Immature natural killer cell (primary cell): ENCODE results near the gene COL7A1. TPM values are rescaled to one million over a fixed set of nuclear protein-coding genes. Genes with fewer than 3 reads are reported as not detected.
A peak's percentile ranks its signal among the peaks of the same experiment; 100 is the strongest.

Source experiments
- DNase-seq, 3 donors: peaks; one replicate each; pipeline ENCODE4 v3.0.0; 2022; ENCODE audit warnings: mixed read lengths in 1 of 3
- H3K27ac Mint-ChIP-seq, 6 donors: one replicate each; pipeline ENCODE4 v1.8.0; 2020; ENCODE audit warnings: mixed read lengths in 6 of 6, mild to moderate bottlenecking in 5 of 6, inconsistent platforms in 4 of 6, moderate library complexity in 3 of 6
- H3K27me3 Mint-ChIP-seq, 3 donors: one replicate each; pipeline ENCODE4 v1.8.0; 2020 to 2021; ENCODE audit warnings: low read depth in 3 of 3, mild to moderate bottlenecking in 3 of 3, mixed read lengths in 3 of 3, moderate library complexity in 3 of 3, inconsistent platforms in 1 of 3
- H3K36me3 Mint-ChIP-seq, 3 donors: one replicate each; pipeline ENCODE4 v1.8.0; 2020; ENCODE audit warnings: mixed read lengths in 3 of 3, inconsistent platforms in 2 of 3, mild to moderate bottlenecking in 2 of 3
- H3K4me1 Mint-ChIP-seq, 2 donors: one replicate each; pipeline ENCODE4 v1.8.0; 2020; ENCODE audit warnings: inconsistent platforms in 2 of 2, mild to moderate bottlenecking in 2 of 2, mixed read lengths in 2 of 2, moderate library complexity in 1 of 2
- H3K4me3 Mint-ChIP-seq, 5 donors: one replicate each; pipeline ENCODE4 v1.8.0; 2020; ENCODE audit warnings: mild to moderate bottlenecking in 5 of 5, mixed read lengths in 5 of 5, inconsistent platforms in 3 of 5, moderate library complexity in 3 of 5
- H3K9me3 Mint-ChIP-seq, 6 donors: one replicate each; pipeline ENCODE4 v1.8.0; 2020; ENCODE audit warnings: mild to moderate bottlenecking in 6 of 6, mixed read lengths in 6 of 6, inconsistent platforms in 4 of 6, moderate library complexity in 3 of 6
- polyA plus RNA-seq, 3 donors: library from polyadenylated mRNA; unstranded; fragments of 300-500 nt; fragmentation: Illumina TruSeq; gene quantifications; one replicate each; pipeline ENCODE4 v1.2.3, GENCODE V29; 2021

COL7A1 gene
- polyA plus RNA-seq, 3 donors from 2014 or later: not detected

GRCh38 chr3:48521635-48522034 lies 73.5 kb downstream of the COL7A1 start:
- Mint-ChIP-seq H3K4me3 (no peak overlapping the region), H3K4me1 (peaks cover 22 to 23% of the 10 kb centered on the region in 2 donors), H3K27me3 (peaks cover 0 to 1% (median 0%) of the 10 kb centered on the region in 3 donors), H3K27ac (no peak overlapping the region), H3K9me3 (no peaks in the 10 kb centered on the region), H3K36me3 (no peaks in the 10 kb centered on the region)
- DNase-seq: no peak

GRCh38 chr3:48519277-48519643 lies 75.9 kb downstream of the COL7A1 start:
- Mint-ChIP-seq H3K27me3 (peaks cover 0 to 1% (median 0%) of the 10 kb centered on the region in 3 donors), H3K4me1 (peaks cover 26 to 27% of the 10 kb centered on the region in 2 donors), H3K9me3 (no peaks in the 10 kb centered on the region), H3K27ac (peak overlapping the region; percentile 53 to 80 (median 76)), H3K36me3 (no peaks in the 10 kb centered on the region), H3K4me3 (peak overlapping the region; percentile 53 to 79 (median 75))
- DNase-seq: peak; percentile 33 to 42 (median 35)

DNA sequence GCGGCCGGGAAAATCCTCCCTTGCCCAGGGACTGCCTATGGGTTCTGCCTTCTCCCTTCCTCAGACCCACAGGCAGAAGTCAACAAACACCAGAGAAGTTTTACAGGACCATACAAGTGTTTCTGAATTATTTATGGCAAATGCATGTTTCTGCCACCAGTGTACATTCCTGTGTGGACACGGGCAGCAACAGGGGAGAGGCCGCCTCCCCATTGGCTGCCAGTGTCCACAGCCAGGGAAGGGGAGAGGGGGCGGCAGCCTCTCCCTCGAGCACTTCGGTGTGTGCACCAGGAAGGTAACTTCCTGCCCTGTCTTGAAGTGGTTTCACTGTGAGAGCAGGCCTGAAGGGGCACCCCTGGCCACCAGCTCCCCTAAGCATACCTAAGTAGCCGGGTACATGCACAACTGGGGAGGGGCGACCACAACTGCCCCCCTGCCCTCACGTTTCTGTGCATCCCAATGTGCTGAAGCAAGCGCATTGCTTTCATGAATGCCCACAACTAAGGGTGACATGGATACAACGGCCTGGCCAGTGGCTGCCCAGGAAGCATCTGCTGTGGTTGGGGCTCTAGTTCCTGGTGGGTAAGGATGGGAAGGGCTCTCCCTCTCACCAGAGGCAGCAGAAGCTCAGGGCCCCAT lies 76.4 kb downstream of the COL7A1 start:
- H3K36me3 Mint-ChIP-seq: no peaks in the 10 kb centered on the region
- peaks cover 26 to 27% of the 10 kb centered on the region in 2 donors for H3K4me1 Mint-ChIP-seq
- peak overlapping the region; percentile 53 to 79 (median 75) for H3K4me3 Mint-ChIP-seq
- peaks cover 0 to 1% (median 0%) of the 10 kb centered on the region in 3 donors for H3K27me3 Mint-ChIP-seq
- H3K27ac Mint-ChIP-seq: peak overlapping the region; percentile 53 to 80 (median 76)
- DNase-seq: peak in 1 of 3 donors; percentile 9
- no peaks in the 10 kb centered on the region for H3K9me3 Mint-ChIP-seq

DNA sequence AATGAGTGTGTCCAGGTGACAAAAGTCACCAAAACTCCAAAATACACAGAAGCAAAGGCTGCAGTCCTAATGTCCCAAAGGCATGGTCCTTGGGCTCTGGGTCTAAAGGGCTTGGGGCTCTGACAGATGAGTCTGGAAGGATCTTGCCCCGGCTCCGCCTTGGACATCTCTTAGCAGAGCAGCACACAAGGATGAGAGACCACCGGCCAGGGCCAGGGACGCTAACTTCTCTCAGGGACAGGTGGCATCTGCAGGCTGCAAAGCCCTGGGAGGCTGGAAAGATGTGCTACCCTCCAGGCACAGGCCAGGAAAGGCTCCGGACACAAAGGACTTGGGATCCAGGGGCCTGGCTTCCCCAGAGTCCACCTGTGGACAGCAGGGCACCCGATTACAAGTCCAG lies 77.1 kb downstream of the COL7A1 start:
- Mint-ChIP-seq H3K27me3 (peaks cover 0 to 1% (median 0%) of the 10 kb centered on the region in 3 donors), H3K27ac (peak overlapping the region in 2 of 6 donors; percentile 49 to 51), H3K4me1 (peaks cover 26 to 27% of the 10 kb centered on the region in 2 donors), H3K36me3 (no peaks in the 10 kb centered on the region), H3K9me3 (no peaks in the 10 kb centered on the region), H3K4me3 (no peak overlapping the region)
- no peak for DNase-seq

DNA sequence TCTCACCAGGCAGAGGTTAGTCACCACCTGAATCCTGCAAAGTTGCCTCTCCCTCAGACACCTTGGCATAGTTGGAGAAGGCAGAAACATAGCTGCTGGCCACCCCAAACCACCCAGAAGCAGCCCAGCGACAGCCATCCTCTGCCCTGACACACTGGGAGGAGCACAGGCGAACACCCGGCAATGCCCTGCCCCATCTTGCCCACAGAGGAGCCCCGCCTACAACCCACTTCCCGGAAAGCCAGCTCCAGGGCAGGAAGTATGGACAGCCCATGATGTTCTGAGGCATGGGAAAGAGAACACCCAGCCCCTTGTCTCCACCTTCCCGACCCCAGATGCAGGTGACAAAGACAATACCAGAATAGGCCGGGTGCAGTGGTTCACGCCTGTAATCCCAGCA lies 78.6 kb downstream of the COL7A1 start:
- Mint-ChIP-seq H3K27me3 (peaks cover 0 to 1% (median 0%) of the 10 kb centered on the region in 3 donors), H3K4me3 (no peak overlapping the region), H3K9me3 (no peaks in the 10 kb centered on the region), H3K4me1 (peaks cover 26 to 27% of the 10 kb centered on the region in 2 donors), H3K27ac (no peak overlapping the region), H3K36me3 (no peaks in the 10 kb centered on the region)
- no peak for DNase-seq

- no peak overlapping the region for H3K27ac Mint-ChIP-seq
- H3K4me3 Mint-ChIP-seq: peak overlapping the region in 1 of 5 donors; percentile 59
- no peaks in the 10 kb centered on the region for H3K9me3 Mint-ChIP-seq
- H3K27me3 Mint-ChIP-seq: peaks cover 0 to 1% (median 0%) of the 10 kb centered on the region in 3 donors
- no peak for DNase-seq
- no peaks in the 10 kb centered on the region for H3K36me3 Mint-ChIP-seq
- H3K4me1 Mint-ChIP-seq: peaks cover 19 to 21% of the 10 kb centered on the region in 2 donors
These were observed 80.5 kb downstream of the COL7A1 start for GRCh38 chr3:48514431-48515227.

Other genes starting within 250 kb of the COL7A1 start
- not detected for gene FBXW12, start 223.1 kb downstream of the COL7A1 start, polyA plus RNA-seq
- under 1 TPM in 2 of 3 donors, not detected in 1; 0.11 to 0.19 TPM for gene PLXNB1, start 165.2 kb downstream of the COL7A1 start, polyA plus RNA-seq
- 10 to 100 TPM; 10.2 to 16.3 (median 10.6) TPM for gene CCDC51, start 155.2 kb downstream of the COL7A1 start, polyA plus RNA-seq
- gene TMA7, start 155.1 kb downstream of the COL7A1 start, polyA plus RNA-seq: 1,000 to 10,000 TPM in 1 of 3 donors, 100 to 1,000 TPM in 2; 593 to 1,259 (median 677) TPM
- 10 to 100 TPM in 1 of 3 donors, 1 to 10 TPM in 2; 6.4 to 12.6 (median 6.6) TPM for gene ATRIP, start 148.6 kb downstream of the COL7A1 start, polyA plus RNA-seq
- 100 to 1,000 TPM; 351 to 618 (median 505) TPM for gene SHISA5, start 91.2 kb downstream of the COL7A1 start, polyA plus RNA-seq
- gene PFKFB4, start 38.5 kb downstream of the COL7A1 start, polyA plus RNA-seq: under 1 TPM in 2 of 3 donors, not detected in 1; 0.17 to 0.78 TPM
- not detected for gene UCN2, start 31.5 kb downstream of the COL7A1 start, polyA plus RNA-seq
- 100 to 1,000 TPM; 189 to 544 (median 231) TPM for gene UQCRC1, start 14.3 kb upstream of the COL7A1 start, polyA plus RNA-seq
- not detected for gene TMEM89, start 26.4 kb upstream of the COL7A1 start, polyA plus RNA-seq
- 1 to 10 TPM; 2.2 to 7.8 (median 5.1) TPM for gene SLC26A6, start 40.1 kb upstream of the COL7A1 start, polyA plus RNA-seq
- gene CELSR3, start 67.6 kb upstream of the COL7A1 start, polyA plus RNA-seq: under 1 TPM in 2 of 3 donors, not detected in 1; 0.46 to 0.48 TPM
- 1 to 10 TPM; 4.8 to 8.7 (median 5.6) TPM for gene NCKIPSD, start 90.6 kb upstream of the COL7A1 start, polyA plus RNA-seq
- 10 to 100 TPM; 55.5 to 82.3 (median 63.7) TPM for gene IP6K2, start 121.9 kb upstream of the COL7A1 start, polyA plus RNA-seq